Naive B cell (primary cell): Measurements from ENCODE around the gene ZSCAN25. TPM values are rescaled to one million over a fixed set of nuclear protein-coding genes. Genes with fewer than 3 reads are reported as not detected.

Source experiments
- ATAC-seq, 2 donors: fragments of 150-1000 bp; cut with Tn5 transposase; 2 replicates each; pipeline ENCODE4 v1.10.0; 2021; ENCODE audit warnings: low read depth in 2 of 2, mild to moderate bottlenecking in 2 of 2, moderate library complexity in 2 of 2
- DNase-seq: peaks from one replicate; pipeline ENCODE4 v3.0.0; 2022
- H3K27ac Mint-ChIP-seq, 6 donors: one replicate each; pipeline ENCODE4 v1.8.0; 2020 to 2022; ENCODE audit warnings: mild to moderate bottlenecking in 6 of 6, mixed read lengths in 6 of 6, moderate library complexity in 5 of 6, inconsistent platforms in 2 of 6
- H3K27me3 Mint-ChIP-seq, 3 donors: one replicate each; pipeline ENCODE4 v1.8.0; 2021 to 2022; ENCODE audit warnings: mixed read lengths in 3 of 3, mild to moderate bottlenecking in 1 of 3
- H3K36me3 Mint-ChIP-seq, 2 donors: one replicate each; pipeline ENCODE4 v1.8.0; 2020 to 2022; ENCODE audit warnings: mixed read lengths in 2 of 2, inconsistent platforms in 1 of 2, mild to moderate bottlenecking in 1 of 2
- H3K4me1 Mint-ChIP-seq, 3 donors: one replicate each; pipeline ENCODE4 v1.8.0; 2020 to 2022; ENCODE audit warnings: mixed read lengths in 3 of 3, inconsistent platforms in 1 of 3, mild to moderate bottlenecking in 1 of 3, moderate library complexity in 1 of 3
- H3K4me3 Mint-ChIP-seq, 8 donors: one replicate each; pipeline ENCODE4 v1.8.0; 2020 to 2022; ENCODE audit warnings: mild to moderate bottlenecking in 8 of 8, mixed read lengths in 8 of 8, moderate library complexity in 8 of 8, inconsistent platforms in 2 of 8
- H3K9me3 Mint-ChIP-seq, 7 donors: one replicate each; pipeline ENCODE4 v1.8.0; 2020 to 2022; ENCODE audit warnings: mixed read lengths in 7 of 7, mild to moderate bottlenecking in 5 of 7, inconsistent platforms in 2 of 7, moderate library complexity in 1 of 7
- polyA plus RNA-seq, 6 donors: library from polyadenylated mRNA; unstranded; fragments of 300-500 nt; fragmentation: Illumina TruSeq; gene quantifications; one replicate each; pipeline ENCODE4 v1.2.3, GENCODE V29; 2021; ENCODE audit warnings: low read depth in 6 of 6

ZSCAN25 gene
- polyA plus RNA-seq, 6 donors from 2014 or later: 8.8 to 19.0 (median 12.1) TPM

- Mint-ChIP-seq H3K4me1 (no peaks in the 10 kb centered on the region), H3K4me3 (no peak overlapping the region)
- DNase-seq: no peak
Observed at GRCh38 chr7:99667179-99667578, 50.4 kb downstream of the ZSCAN25 start.

GRCh38 chr7:99668541-99668940 is 51.8 kb downstream of the ZSCAN25 start:
- H3K4me1 Mint-ChIP-seq: no peaks in the 10 kb centered on the region

More at GRCh38 chr7:99667179-99667578, 50.4 kb downstream of the ZSCAN25 start:
- H3K36me3 Mint-ChIP-seq: peaks cover 6 to 27% of the 10 kb centered on the region in 2 donors
- no peaks in the 10 kb centered on the region for H3K9me3 Mint-ChIP-seq
- no peak overlapping the region for H3K27ac Mint-ChIP-seq
- no peak for ATAC-seq
- H3K27me3 Mint-ChIP-seq: no peaks in the 10 kb centered on the region

DNA sequence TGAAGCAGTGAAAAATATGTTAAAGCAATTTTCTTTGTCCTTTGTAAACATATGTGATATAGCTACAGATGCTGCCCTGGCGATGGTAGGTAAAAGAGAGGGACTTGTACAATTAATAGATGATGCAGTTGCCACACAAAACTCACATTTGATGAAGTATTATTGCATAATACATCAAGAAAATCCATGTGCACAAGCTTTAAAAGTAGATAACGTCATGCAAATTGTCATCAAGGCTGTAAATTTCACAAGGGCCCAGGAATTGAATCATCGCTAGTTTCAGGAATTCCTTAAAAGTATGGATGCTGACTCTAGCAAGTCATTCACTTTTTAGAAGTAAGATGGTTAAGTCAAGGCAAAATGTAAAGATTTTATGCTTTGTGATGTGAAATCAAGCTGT is 53.0 kb downstream of the ZSCAN25 start:
- peaks cover 0 to 13% of the 10 kb centered on the region in 2 donors for H3K36me3 Mint-ChIP-seq
- H3K27me3 Mint-ChIP-seq: no peaks in the 10 kb centered on the region
- H3K4me1 Mint-ChIP-seq: no peaks in the 10 kb centered on the region
- no peaks in the 10 kb centered on the region for H3K9me3 Mint-ChIP-seq
- no peak overlapping the region for H3K4me3 Mint-ChIP-seq
- H3K27ac Mint-ChIP-seq: no peak overlapping the region
- ATAC-seq (no peak), DNase-seq (no peak)

More at GRCh38 chr7:99668541-99668940, 51.8 kb downstream of the ZSCAN25 start:
- ATAC-seq: no peak
- Mint-ChIP-seq H3K36me3 (peaks cover 6 to 21% of the 10 kb centered on the region in 2 donors), H3K9me3 (no peaks in the 10 kb centered on the region), H3K4me3 (no peak overlapping the region), H3K27ac (no peak overlapping the region), H3K27me3 (no peaks in the 10 kb centered on the region)
- DNase-seq: no peak

GRCh38 chr7:99672573-99672972 is 55.8 kb downstream of the ZSCAN25 start:
- Mint-ChIP-seq H3K9me3 (peaks cover 0 to 4% (median 0%) of the 10 kb centered on the region in 7 donors), H3K27me3 (peaks cover 0 to 5% (median 0%) of the 10 kb centered on the region in 3 donors), H3K36me3 (peaks cover 0 to 8% of the 10 kb centered on the region in 2 donors), H3K27ac (no peak overlapping the region), H3K4me1 (peaks cover 0 to 5% (median 4%) of the 10 kb centered on the region in 3 donors), H3K4me3 (no peak overlapping the region)
- ATAC-seq (no peak), DNase-seq (no peak)

GRCh38 chr7:99674995-99675742 is 58.4 kb downstream of the ZSCAN25 start:
- no peak for ATAC-seq

GRCh38 chr7:99677013-99677647 is 60.4 kb downstream of the ZSCAN25 start:
- peaks cover 0 to 16% (median 15%) of the 10 kb centered on the region in 3 donors for H3K27me3 Mint-ChIP-seq
- no peak overlapping the region for H3K4me3 Mint-ChIP-seq
- H3K27ac Mint-ChIP-seq: no peak overlapping the region
- H3K4me1 Mint-ChIP-seq: peaks cover 0 to 5% (median 4%) of the 10 kb centered on the region in 3 donors
- H3K36me3 Mint-ChIP-seq: peaks cover 3 to 5% of the 10 kb centered on the region in 2 donors
- peaks cover 2 to 10% (median 4%) of the 10 kb centered on the region in 7 donors for H3K9me3 Mint-ChIP-seq
- ATAC-seq (no peak), DNase-seq (no peak)

More at GRCh38 chr7:99674995-99675742, 58.4 kb downstream of the ZSCAN25 start:
- peak overlapping the region in 2 of 6 donors; percentile 81 to 83 for H3K27ac Mint-ChIP-seq
- H3K9me3 Mint-ChIP-seq: peaks cover 0 to 4% (median 0%) of the 10 kb centered on the region in 7 donors
- no peaks in the 10 kb centered on the region for H3K36me3 Mint-ChIP-seq
- H3K4me3 Mint-ChIP-seq: no peak overlapping the region
- no peak for DNase-seq
- H3K27me3 Mint-ChIP-seq: peaks cover 0 to 11% (median 7%) of the 10 kb centered on the region in 3 donors
- peaks cover 0 to 5% (median 4%) of the 10 kb centered on the region in 3 donors for H3K4me1 Mint-ChIP-seq

GRCh38 chr7:99677648-99678045 is 60.9 kb downstream of the ZSCAN25 start:
- DNase-seq: no peak
- peaks cover 8 to 10% of the 10 kb centered on the region in 2 donors for H3K36me3 Mint-ChIP-seq

GRCh38 chr7:99679032-99679399 is 62.3 kb downstream of the ZSCAN25 start:
- peaks cover 17 to 20% of the 10 kb centered on the region in 2 donors for H3K36me3 Mint-ChIP-seq
- no peak for DNase-seq
- no peak overlapping the region for H3K27ac Mint-ChIP-seq
- H3K27me3 Mint-ChIP-seq: peaks cover 4 to 24% (median 16%) of the 10 kb centered on the region in 3 donors
- peaks cover 0 to 5% (median 4%) of the 10 kb centered on the region in 3 donors for H3K4me1 Mint-ChIP-seq
- peaks cover 4 to 18% (median 12%) of the 10 kb centered on the region in 7 donors for H3K9me3 Mint-ChIP-seq
- H3K4me3 Mint-ChIP-seq: no peak overlapping the region
- no peak for ATAC-seq

More at GRCh38 chr7:99677648-99678045, 60.9 kb downstream of the ZSCAN25 start:
- Mint-ChIP-seq H3K9me3 (peaks cover 4 to 14% (median 8%) of the 10 kb centered on the region in 7 donors), H3K4me3 (no peak overlapping the region), H3K27me3 (peaks cover 0 to 19% (median 16%) of the 10 kb centered on the region in 3 donors), H3K4me1 (peaks cover 0 to 5% (median 4%) of the 10 kb centered on the region in 3 donors), H3K27ac (no peak overlapping the region)
- no peak for ATAC-seq

GRCh38 chr7:99679400-99680191 is 62.9 kb downstream of the ZSCAN25 start, which contains the start of gene CYP3A5:
CYP3A5 (minus strand) TSS chr7:99679996; CDS start chr7:99679896, 100 bp downstream.
- Mint-ChIP-seq H3K9me3 (peaks cover 4 to 18% (median 12%) of the 10 kb centered on the region in 7 donors), H3K27ac (peak within 1 kb of the TSS in 1 of 6 donors; percentile 39), H3K4me1 (peaks cover 0 to 5% (median 4%) of the 10 kb centered on the region in 3 donors), H3K27me3 (peaks cover 4 to 24% (median 16%) of the 10 kb centered on the region in 3 donors), H3K4me3 (no peak within 1 kb of the TSS), H3K36me3 (peaks cover 17 to 20% of the 10 kb centered on the region in 2 donors)
- no peak for DNase-seq
- ATAC-seq: no peak

Other genes starting within 250 kb of the ZSCAN25 start
- gene ARPC1B, start 242.2 kb upstream of the ZSCAN25 start, polyA plus RNA-seq: 100 to 1,000 TPM; 434 to 595 (median 483) TPM
- gene PDAP1, start 208.3 kb upstream of the ZSCAN25 start, polyA plus RNA-seq: 10 to 100 TPM; 23.3 to 28.5 (median 25.7) TPM
- 100 to 1,000 TPM; 129 to 201 (median 182) TPM for gene BUD31, start 208.0 kb upstream of the ZSCAN25 start, polyA plus RNA-seq
- 1 to 10 TPM; 2.3 to 6.3 (median 3.5) TPM for gene PTCD1, start 178.1 kb upstream of the ZSCAN25 start, polyA plus RNA-seq
- 10 to 100 TPM; 21.5 to 51.4 (median 24.5) TPM for gene CPSF4, start 178.0 kb upstream of the ZSCAN25 start, polyA plus RNA-seq
- 100 to 1,000 TPM; 341 to 412 (median 366) TPM for gene ATP5MF, start 150.8 kb upstream of the ZSCAN25 start, polyA plus RNA-seq
- gene ZNF789, start 144.1 kb upstream of the ZSCAN25 start, polyA plus RNA-seq: 1 to 10 TPM; 6.3 to 9.4 (median 7.0) TPM
- gene ZNF394, start 116.7 kb upstream of the ZSCAN25 start, polyA plus RNA-seq: 10 to 100 TPM; 47.3 to 71.6 (median 64.5) TPM
- gene ZKSCAN5, start 112.3 kb upstream of the ZSCAN25 start, polyA plus RNA-seq: 1 to 10 TPM; 2.8 to 8.1 (median 4.2) TPM
- gene FAM200A, start 64.8 kb upstream of the ZSCAN25 start, polyA plus RNA-seq: 1 to 10 TPM; 3.5 to 6.4 (median 5.3) TPM
- gene ZNF655, start 58.3 kb upstream of the ZSCAN25 start, polyA plus RNA-seq: 10 to 100 TPM; 55.4 to 90.0 (median 68.5) TPM
- 1 to 10 TPM in 5 of 6 donors, not detected in 1; 1.1 to 2.7 (median 1.3) TPM for gene TMEM225B, start 18.7 kb upstream of the ZSCAN25 start, polyA plus RNA-seq
- under 1 TPM in 2 of 6 donors, not detected in 4; 0.40 to 0.52 TPM for gene CYP3A5, start 63.0 kb downstream of the ZSCAN25 start, polyA plus RNA-seq
- gene CYP3A7, start 118.2 kb downstream of the ZSCAN25 start, polyA plus RNA-seq: not detected
- gene CYP3A4, start 167.2 kb downstream of the ZSCAN25 start, polyA plus RNA-seq: not detected
- gene CYP3A43, start 211.1 kb downstream of the ZSCAN25 start, polyA plus RNA-seq: not detected